GM18909 (cell line): ENCODE results near the gene ASCC1.

Source experiments
- ATAC-seq: cut with Tn5 transposase; IDR thresholded peaks from one replicate; pipeline ENCODE4 v1.9.1; 2021; ENCODE audit warnings: mild to moderate bottlenecking; ENCODE audit not compliant: unreplicated experiment, poor library complexity

ASCC1 gene

DNA sequence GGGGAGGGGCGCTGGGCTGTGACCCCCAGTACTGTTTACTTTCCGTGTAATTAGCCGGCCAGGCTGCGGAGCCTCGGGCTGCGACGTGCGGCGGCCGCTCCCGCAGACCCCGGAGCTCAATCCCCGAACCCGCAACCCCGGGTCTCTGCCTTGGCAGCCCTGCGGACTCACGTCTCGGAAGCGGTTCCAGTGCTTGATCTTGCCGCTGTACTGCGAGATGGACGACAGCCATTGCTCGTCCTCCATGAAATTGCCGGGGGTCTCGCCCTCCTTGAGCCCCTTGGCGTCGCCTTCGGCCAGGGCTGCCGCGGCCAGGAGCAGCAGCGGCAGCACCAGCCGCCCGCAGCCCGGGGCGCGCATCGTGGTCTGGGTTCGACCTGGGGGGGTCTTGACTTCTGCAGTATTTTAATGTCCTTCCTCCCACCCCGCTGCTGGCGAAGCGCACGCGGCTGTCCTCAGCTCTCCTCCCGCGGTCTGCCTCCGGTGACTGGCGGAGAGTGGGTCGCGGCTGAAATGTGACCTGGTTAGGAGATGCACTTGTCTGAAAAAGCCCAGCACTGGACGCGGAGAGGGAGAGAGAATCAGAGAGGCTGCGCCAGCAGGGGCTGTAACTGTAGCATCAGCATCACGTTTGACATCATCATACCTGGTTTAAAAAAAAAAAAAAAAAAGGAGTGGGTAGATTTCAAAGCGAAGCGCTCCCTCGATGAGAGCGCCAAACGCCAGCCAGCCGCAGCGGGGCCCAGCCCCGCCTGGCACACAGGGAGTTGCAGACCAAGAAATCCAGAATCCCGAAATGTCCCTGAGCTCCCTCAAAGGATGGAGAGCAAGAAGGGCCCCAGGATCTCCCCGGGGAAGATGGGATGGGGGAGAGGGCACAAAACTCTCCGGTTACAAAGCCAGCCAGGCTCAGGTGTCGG, 127.8 kb downstream of the ASCC1 start, which contains the start of gene SPOCK2:
Gene SPOCK2 (minus strand): TSS at position 583 of the 920 bp plus-strand sequence. CDS start 223 bp downstream, at position 360.
- ATAC-seq: no peak

GRCh38 chr10:72087392-72087968, 128.6 kb downstream of the ASCC1 start:
- no peak for ATAC-seq

DNA sequence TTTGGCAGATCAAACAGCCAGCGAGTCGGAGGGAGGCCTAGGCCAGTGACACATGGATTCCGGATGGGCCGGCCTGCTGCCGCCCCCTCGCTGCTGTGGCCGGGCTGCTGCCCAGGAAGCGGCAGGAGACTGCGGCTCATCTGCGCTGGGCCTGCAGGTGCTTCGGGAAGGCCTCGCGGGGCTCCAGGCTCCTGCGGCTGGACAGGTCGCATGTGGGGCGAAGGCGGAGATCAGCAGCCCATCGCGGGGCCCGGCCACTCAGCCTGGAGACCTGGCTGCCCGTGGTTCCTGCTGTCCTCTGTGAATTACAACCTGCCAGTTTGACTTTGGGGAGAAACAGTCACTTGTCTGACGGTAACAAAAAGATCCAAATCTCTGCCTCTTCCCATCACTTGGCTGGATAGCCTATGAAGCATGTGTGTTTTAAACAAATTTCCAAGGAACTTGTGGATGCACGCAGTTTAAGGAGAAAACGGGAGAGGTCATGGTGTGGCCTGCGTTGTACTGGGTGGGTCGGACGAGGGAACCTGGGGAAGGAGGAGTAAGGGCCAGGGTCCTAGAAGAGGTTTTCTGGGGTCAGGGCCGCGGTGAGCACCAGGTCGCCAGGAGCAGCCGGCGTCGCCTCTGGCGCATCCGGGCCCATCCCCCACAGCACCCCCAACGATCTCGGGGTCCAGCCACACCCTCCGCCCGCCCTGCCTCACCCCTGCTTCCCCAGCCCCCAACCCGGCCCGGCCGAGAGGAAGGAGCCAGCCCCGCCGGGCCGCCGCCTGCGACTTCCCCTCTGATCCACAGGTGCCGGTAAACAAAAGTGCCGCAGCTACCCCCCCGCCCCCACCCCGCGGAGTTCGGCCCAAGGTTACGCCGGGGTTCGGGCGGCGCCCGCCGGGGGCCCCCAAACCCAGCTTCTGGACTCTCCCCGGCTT, 129.3 kb downstream of the ASCC1 start:
- no peak for ATAC-seq

GRCh38 chr10:72085864-72086465, 130.1 kb downstream of the ASCC1 start:
- ATAC-seq: no peak

DNA sequence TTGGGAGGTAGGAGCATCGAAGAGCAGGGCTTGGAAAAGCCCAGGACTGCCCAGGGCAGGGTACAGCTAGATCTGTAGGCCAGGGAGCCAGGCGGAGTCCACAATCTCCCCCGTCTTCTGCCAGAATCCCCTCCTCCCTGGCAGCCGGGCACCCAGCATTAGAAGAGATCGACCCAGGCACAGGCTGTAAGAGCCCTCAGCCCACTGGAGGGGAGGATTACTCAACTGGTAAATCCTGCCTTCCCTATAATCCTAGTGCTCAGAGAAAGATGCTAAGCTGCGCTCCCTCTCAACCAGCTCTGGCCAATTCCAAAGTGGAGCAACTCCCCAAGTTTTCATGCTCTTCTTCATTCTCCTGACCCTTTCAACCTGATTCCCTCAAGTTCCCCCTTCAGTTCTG, 130.9 kb downstream of the ASCC1 start:
- ATAC-seq: no peak

DNA sequence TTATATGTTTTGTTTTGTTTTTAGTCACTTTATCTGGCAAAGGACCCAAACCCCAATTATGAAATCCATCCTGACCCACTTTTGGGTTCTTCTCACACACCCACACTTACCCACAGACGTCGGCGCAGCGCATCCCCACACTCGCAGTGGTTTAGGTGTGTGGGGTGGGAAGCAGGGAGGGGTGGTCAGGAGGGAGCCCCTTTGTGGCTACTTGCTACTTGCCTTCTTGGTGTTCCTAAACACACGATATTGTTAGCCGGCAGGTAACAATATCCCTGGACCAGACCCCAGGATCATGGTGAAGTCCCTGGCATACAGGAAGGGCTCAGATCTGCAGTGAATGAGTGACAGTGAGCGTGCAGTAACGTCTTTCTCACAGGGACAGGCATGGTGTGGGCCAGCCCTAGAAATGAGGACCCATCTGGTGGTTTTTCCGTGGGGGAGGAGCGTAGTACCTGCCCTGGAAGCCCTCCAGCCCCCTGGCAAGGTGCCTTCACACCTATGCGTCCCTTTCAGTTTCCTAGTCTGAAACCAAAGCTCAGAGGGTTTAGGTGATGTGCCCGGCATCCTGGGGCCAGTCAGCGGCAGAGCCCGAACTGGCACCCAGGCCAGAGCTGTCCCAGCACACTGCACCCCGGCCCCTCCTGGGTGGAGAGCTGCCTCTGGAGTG, 132.2 kb downstream of the ASCC1 start:
- no peak for ATAC-seq

DNA sequence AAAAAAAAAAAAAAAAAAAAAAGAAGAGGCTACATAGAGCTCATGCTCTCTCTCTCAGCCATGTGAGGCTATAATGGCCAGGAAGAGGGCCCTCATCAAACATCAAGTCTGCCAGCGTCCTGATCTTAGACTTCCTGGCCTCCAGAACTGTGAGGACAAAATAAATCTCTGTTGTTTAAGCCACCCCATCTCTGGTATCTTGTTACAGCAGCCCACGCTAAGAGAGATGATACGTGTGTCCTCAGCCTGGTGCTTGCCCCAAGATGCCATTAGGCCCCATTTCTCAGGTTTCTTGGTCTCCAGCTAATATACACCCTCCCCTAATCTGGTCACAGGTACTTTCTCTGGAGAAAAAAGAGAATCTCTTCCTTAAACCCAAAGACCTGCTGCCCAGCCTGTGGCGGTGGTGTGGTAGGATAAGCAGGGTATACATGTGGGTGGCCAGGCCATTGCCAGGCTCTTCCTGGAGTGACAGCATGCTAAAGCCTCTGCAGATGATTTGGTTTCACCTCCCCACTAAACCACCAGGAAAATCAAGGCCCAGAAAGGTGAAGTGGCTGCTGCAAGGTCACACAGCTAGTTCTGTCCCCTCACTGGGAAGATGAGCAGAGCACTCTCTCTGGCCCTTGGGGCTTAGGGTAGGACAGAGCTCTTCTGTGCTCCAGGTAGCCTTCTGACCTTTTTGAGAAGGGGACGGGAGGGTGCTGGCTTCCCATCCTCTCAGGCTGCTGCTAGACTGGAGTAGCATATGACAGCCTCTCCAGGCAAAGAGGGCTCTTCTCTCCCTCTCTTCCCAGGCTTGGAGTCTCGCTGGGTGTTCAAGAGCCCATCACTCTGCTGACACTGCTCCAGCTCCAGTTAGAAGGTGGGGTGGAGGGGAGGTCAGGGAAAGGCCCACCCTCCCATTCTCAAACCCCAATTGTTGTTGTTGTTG, 133.0 kb downstream of the ASCC1 start:
- ATAC-seq: no peak

DNA sequence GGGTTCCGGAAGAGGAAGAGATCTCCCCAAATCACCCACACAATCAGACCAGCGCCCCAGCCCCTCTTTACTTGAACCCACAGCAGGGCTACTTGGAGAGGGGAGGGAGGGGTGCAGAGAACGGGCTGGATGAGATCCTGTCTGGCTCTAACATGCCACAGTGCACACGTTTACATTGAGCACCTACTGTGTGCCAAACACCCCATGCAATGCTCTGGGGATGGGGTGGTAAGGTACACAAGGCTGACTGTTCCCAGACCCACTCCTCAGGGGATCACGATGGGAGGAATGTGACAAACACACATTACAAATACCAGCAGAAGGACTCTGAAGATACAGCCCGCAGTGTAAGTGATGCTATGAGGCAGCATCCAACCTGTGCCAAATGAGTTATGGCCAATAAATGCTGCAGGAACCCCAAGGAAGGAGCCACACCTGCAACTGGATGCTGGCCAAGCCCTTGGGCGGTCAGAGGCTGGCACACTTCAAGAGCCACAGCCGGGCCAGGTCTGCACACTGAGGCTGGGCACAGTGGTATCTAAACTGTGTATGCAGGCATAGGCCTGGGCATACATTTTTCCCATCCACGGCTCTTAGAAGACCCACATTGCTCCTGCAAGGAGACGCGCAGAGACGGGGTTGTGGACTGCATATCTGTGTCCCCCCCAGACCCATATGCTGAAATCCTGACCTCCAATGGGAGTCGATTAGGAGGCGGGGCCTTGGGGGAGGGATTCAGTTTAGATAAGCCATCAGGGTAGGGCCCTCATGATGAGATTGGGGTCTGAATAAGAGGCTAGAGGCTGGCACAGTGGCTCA, 134.1 kb downstream of the ASCC1 start:
- no peak for ATAC-seq

DNA sequence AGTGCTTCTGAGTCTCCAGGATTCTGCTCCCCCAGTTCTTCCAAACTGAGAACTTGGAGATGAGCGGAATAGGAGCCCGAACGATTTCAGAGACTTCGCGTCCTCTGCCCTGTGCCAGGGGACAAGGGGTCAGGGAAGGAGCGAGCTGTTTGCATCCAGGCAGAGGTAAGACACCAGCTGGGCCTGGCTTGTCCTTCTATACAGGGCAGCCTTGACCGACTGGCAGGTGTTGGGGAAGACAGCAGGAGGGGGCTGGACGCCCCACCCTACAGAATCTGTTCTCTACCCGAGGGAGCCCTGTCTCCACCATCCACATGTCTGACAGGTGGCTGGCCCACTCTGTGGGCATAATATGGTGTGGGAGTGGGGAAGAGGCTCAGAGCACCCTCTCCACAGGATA, 134.9 kb downstream of the ASCC1 start:
- no peak for ATAC-seq

DNA sequence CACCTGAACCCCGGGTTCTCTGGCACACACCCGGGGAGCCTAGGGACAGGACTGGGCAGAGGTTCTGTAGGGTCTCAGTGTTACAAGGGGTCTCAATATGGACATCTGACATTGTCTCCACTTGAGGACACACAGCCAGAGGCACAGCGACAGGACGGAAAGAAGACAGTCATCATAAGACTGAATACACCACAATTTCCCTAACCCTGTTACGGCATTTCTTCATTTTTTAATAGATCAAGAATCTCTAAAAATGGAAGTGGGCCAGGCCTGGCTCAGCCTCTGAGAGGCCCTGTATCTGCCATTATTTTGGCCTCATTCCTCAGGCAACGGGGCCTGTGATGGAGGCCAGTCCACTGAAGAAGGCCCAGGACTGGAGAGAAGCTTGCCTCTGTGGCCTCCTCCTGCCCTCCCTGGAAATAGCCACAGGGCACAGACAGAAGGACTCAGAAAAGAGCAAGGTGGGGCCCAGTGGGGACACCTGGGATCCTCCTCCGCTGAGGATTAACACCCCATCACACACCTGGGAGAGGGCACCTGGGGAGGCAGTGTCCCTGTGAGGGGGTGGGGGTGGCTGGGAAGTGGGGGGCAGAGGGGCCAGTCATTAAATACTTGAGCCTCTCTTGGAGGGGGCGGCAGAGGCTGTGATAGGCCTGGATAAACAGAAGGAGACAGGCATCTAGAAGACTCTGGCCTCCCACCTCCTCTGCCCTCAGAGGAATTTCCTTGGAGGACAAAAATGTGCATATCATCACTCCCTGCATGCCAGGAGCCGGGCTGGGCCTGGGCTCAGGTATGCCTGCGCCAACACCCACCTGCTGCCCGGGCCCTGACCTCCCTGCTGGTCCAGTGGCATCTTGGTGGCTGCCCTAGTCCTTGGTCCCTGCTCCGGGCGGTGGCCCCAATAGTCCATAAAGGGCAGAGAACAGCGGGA, 135.8 kb downstream of the ASCC1 start:
- ATAC-seq: no peak

DNA sequence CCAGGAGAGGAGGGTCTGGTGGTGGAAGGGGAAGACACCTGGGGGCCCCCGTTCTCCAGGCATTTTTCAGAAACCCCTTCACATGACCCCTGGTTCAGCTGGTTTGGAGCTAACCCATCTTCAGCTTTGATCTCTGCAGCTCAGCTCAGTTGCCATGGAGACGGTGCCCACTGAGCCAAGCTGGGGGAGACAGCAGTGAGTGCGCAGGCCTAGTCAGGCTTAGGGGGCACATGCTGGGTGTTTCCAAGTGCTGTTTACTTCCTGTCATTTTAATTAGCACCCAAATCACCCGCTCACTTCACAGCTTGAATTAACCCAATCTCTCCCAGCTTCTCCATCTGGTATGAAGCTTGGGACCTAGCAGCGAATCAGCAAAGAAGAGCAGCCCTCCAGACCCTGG, 136.7 kb downstream of the ASCC1 start:
- ATAC-seq: no peak

DNA sequence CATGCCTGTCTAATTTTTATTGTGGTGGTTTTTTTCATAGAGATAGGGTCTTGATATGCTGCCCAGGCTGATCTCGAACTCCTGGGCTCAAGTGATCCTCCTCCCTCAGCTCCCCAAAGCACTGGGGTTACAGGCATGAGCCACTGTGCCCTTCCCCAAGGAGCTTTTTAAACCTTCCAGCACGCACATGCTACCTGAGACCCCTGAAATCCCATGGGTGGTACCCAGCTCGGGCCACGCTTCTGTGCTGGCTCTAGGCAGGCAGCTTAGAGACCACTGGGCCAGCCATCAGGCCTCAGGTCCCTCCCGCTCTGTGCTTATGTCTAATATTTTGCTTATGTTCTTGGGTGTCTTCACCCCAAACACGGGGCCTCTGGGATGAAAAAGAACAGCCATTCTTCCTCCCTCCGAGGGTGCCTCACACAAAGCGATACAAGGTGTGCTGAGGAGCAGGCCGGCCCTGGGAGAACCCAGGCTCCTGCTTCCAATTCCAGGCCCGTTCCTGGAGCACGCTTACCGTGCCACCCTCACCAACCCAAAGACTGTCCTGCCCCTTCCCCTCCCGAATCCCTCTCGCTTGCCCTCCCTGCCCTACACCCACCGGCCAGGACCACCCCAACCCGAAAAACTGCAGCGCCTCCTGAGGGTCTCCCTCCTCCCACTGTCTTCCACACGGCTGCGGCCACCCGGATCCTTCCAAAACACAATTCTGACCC, 138.6 kb downstream of the ASCC1 start:
- no peak for ATAC-seq

DNA sequence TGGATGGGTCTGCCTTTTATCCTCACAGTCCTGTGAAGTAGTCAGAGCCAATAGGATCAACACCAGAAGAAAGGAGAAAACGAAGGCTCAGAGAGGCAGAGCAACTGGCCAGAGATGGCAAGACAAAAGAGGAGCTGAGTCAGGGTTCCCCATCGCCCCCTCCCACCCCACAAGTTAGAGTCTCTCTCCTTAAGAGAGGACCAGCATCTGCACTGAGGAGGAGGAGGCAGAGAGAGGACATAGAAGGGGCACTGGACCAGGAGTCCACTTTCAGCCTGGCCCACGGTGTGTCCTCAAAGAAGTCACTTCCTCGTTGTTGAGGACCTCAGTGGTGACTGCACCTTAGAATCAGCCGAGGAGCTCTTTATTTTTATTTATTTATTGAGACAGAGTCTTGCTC, 139.3 kb downstream of the ASCC1 start:
- ATAC-seq: no peak

DNA sequence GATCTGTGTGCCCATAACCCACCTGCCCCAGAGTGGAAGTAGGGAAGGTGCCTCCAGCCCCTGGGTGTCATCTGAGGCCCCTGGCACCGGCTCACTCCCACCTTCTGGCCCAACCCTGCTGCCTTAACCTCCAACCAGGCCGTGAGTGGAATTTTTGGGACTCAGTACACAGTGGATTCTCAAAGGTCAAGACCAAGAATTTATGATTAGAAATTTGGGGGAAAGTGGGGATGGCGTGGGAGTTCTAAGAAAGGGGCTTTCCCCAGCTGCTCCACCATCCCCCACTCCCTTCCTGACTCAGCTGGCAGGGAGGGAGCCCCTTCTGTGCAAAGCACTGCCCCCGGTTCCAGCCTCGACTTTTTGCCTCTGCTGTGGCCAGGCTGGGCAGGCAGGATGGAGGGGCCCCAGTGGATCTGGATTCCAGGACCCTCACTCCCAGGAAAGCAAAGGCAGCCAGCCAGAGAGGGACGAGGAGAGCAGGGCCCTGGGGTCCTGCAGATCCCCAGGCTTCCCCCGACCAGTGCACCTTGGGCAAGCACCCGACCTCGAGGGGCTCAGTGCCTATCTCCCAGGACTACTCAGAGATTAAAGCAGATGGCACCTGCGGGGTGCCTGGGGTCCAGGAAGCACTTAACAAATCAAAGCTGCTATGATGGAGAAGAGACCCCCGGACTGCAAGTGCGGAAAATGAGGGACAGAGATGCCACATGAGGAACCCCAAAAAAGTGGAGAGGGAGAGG, 140.5 kb downstream of the ASCC1 start:
- no peak for ATAC-seq

GRCh38 chr10:72074574-72075375, 141.3 kb downstream of the ASCC1 start:
- no peak for ATAC-seq
